CD4-positive, CD25-positive, alpha-beta regulatory T cell (primary cell): Measurements from ENCODE around the gene FGF5. TPM values are rescaled to one million over a fixed set of nuclear protein-coding genes. Genes with fewer than 3 reads are reported as not detected.
A peak's percentile ranks its signal among the peaks of the same experiment; 100 is the strongest.

Experiments
- ATAC-seq, 2 donors: fragments of 150-1000 bp; cut with Tn5 transposase; one replicate each; pipeline ENCODE4 v1.10.0; 2021; ENCODE audit warnings: low read depth in 2 of 2, moderate number of reproducible peaks in 2 of 2, moderate library complexity in 1 of 2
- DNase-seq, 3 donors: peaks; one replicate each; pipeline versions ENCODE4 v3.0.0 to v3.0.0-alpha.2; 2012 to 2022; ENCODE audit warnings: mixed read lengths in 1 of 3
- H3K27ac ChIP-seq: one replicate; pipeline ENCODE4 v1.7.0; 2013; ENCODE audit warnings: mild to moderate bottlenecking, low read length; ENCODE audit not compliant: insufficient read depth, poor library complexity, severe bottlenecking
- H3K27me3 ChIP-seq: one replicate; pipeline ENCODE4 v1.7.0; 2013; ENCODE audit warnings: low read length; ENCODE audit not compliant: control insufficient read depth, insufficient read depth
- H3K36me3 ChIP-seq: one replicate; pipeline ENCODE4 v1.7.0; 2013; ENCODE audit warnings: mild to moderate bottlenecking, low read length, moderate library complexity; ENCODE audit not compliant: control insufficient read depth, insufficient read depth
- H3K4me1 ChIP-seq: 2 replicates; pipeline ENCODE4 v1.7.0; 2013; ENCODE audit warnings: mild to moderate bottlenecking, low read length; ENCODE audit not compliant: insufficient read depth, control insufficient read depth, poor library complexity, severe bottlenecking
- H3K4me3 ChIP-seq: one replicate; pipeline ENCODE4 v1.7.0; 2013; ENCODE audit warnings: low read depth, mild to moderate bottlenecking, low read length, moderate library complexity
- H3K9me3 ChIP-seq, 2 experiments: 1 replicate in 1 of 2; 2 replicates in 1 of 2; pipeline ENCODE4 v1.7.0; 2013; ENCODE audit warnings: low read length in 2 of 2, mild to moderate bottlenecking in 1 of 2, moderate library complexity in 1 of 2; ENCODE audit not compliant: control insufficient read depth in 2 of 2
- H3K27ac Mint-ChIP-seq, 3 donors: one replicate each; pipeline ENCODE4 v1.8.0; 2020 to 2022; ENCODE audit warnings: mild to moderate bottlenecking in 3 of 3, mixed read lengths in 3 of 3, moderate library complexity in 2 of 3
- H3K27me3 Mint-ChIP-seq: one replicate; pipeline ENCODE4 v1.8.0; 2022; ENCODE audit warnings: mild to moderate bottlenecking, mixed read lengths
- H3K36me3 Mint-ChIP-seq: one replicate; pipeline ENCODE4 v1.8.0; 2020; ENCODE audit warnings: mixed read lengths
- H3K4me1 Mint-ChIP-seq, 4 donors: one replicate each; pipeline ENCODE4 v1.8.0; 2020 to 2022; ENCODE audit warnings: mixed read lengths in 4 of 4, mild to moderate bottlenecking in 1 of 4
- H3K4me3 Mint-ChIP-seq, 4 donors: one replicate each; pipeline ENCODE4 v1.8.0; 2020 to 2022; ENCODE audit warnings: mild to moderate bottlenecking in 4 of 4, mixed read lengths in 4 of 4, moderate library complexity in 3 of 4
- H3K9me3 Mint-ChIP-seq, 7 donors: one replicate each; pipeline ENCODE4 v1.8.0; 2020 to 2022; ENCODE audit warnings: mixed read lengths in 7 of 7, mild to moderate bottlenecking in 3 of 7, moderate library complexity in 2 of 7
- polyA plus RNA-seq, 4 donors: library from polyadenylated mRNA; unstranded; fragments of 300-500 nt; fragmentation: Illumina TruSeq; gene quantifications; one replicate each; pipeline ENCODE4 v1.2.3, GENCODE V29; 2021
- total RNA-seq: library from RNA; stranded (reverse); gene quantifications from one replicate; pipeline ENCODE4 v1.2.3, GENCODE V29; 2022

FGF5 gene
- total RNA-seq (not detected), polyA plus RNA-seq (not detected)

- no peaks in the 10 kb centered on the region for H3K36me3 Mint-ChIP-seq
- DNase-seq: peak in 1 of 3 donors; percentile 5
- peak within 1 kb of the TSS in 2 of 4 donors; percentile 52 to 75 for H3K4me3 Mint-ChIP-seq
- H3K27ac Mint-ChIP-seq: no peak within 1 kb of the TSS
- peaks cover 0 to 3% (median 0%) of the 10 kb centered on the region in 7 donors for H3K9me3 Mint-ChIP-seq
- H3K4me1 Mint-ChIP-seq: peaks cover 4 to 38% (median 15%) of the 10 kb centered on the region in 4 donors
- H3K27me3 ChIP-seq: peaks cover 55% of the 10 kb centered on the region
- no peak within 1 kb of the TSS for H3K4me3 ChIP-seq
- no peak within 1 kb of the TSS for H3K27ac ChIP-seq
- no peaks in the 10 kb centered on the region for H3K36me3 ChIP-seq
- ATAC-seq: peak in 1 of 2 donors; percentile 18
- H3K4me1 ChIP-seq: peaks cover 6% of the 10 kb centered on the region
- H3K9me3 ChIP-seq: no peaks in the 10 kb centered on the region
- H3K27me3 Mint-ChIP-seq: peaks cover 73% of the 10 kb centered on the region
Observed at GRCh38 chr4:80266253-80266901, at the start of gene FGF5. FGF5 (plus strand) TSS chr4:80266664; CDS start chr4:80266825, 161 bp downstream.

GRCh38 chr4:80219301-80220025, 47.0 kb upstream of the FGF5 start:
- Histone ChIP-seq H3K27me3 (peaks cover 51% of the 10 kb centered on the region), H3K9me3 (no peaks in the 10 kb centered on the region), H3K4me1 (no peaks in the 10 kb centered on the region), H3K36me3 (no peaks in the 10 kb centered on the region), H3K27ac (no peak overlapping the region), H3K4me3 (no peak overlapping the region)
- no peaks in the 10 kb centered on the region for H3K36me3 Mint-ChIP-seq
- H3K27me3 Mint-ChIP-seq: peaks cover 56% of the 10 kb centered on the region
- no peak overlapping the region for H3K27ac Mint-ChIP-seq
- H3K9me3 Mint-ChIP-seq: no peaks in the 10 kb centered on the region
- H3K4me1 Mint-ChIP-seq: peaks cover 0 to 6% (median under 1%) of the 10 kb centered on the region in 4 donors
- H3K4me3 Mint-ChIP-seq: no peak overlapping the region
- ATAC-seq: no peak
- no peak for DNase-seq

GRCh38 chr4:80220711-80221110, 45.8 kb upstream of the FGF5 start:
- Mint-ChIP-seq H3K9me3 (no peaks in the 10 kb centered on the region), H3K36me3 (no peaks in the 10 kb centered on the region), H3K4me1 (no peaks in the 10 kb centered on the region), H3K27ac (no peak overlapping the region), H3K27me3 (peaks cover 58% of the 10 kb centered on the region), H3K4me3 (no peak overlapping the region)
- DNase-seq (no peak), ATAC-seq (no peak)
- no peaks in the 10 kb centered on the region for H3K4me1 ChIP-seq
- no peaks in the 10 kb centered on the region for H3K9me3 ChIP-seq
- no peak overlapping the region for H3K4me3 ChIP-seq
- H3K27me3 ChIP-seq: peaks cover 61% of the 10 kb centered on the region
- no peak overlapping the region for H3K27ac ChIP-seq
- no peaks in the 10 kb centered on the region for H3K36me3 ChIP-seq

- Histone ChIP-seq H3K36me3 (no peaks in the 10 kb centered on the region), H3K27me3 (peaks cover 63% of the 10 kb centered on the region), H3K27ac (no peak overlapping the region), H3K4me1 (no peaks in the 10 kb centered on the region), H3K4me3 (no peak overlapping the region), H3K9me3 (no peaks in the 10 kb centered on the region)
- no peak overlapping the region for H3K4me3 Mint-ChIP-seq
- H3K36me3 Mint-ChIP-seq: no peaks in the 10 kb centered on the region
- no peak for ATAC-seq
- no peaks in the 10 kb centered on the region for H3K4me1 Mint-ChIP-seq
- H3K27me3 Mint-ChIP-seq: peaks cover 57% of the 10 kb centered on the region
- H3K27ac Mint-ChIP-seq: no peak overlapping the region
- no peaks in the 10 kb centered on the region for H3K9me3 Mint-ChIP-seq
- DNase-seq: no peak
Observed at GRCh38 chr4:80221161-80221560, 45.3 kb upstream of the FGF5 start.

GRCh38 chr4:80225595-80225994, 40.9 kb upstream of the FGF5 start:
- H3K27ac Mint-ChIP-seq: no peak overlapping the region
- ATAC-seq (no peak), DNase-seq (no peak)
- no peaks in the 10 kb centered on the region for H3K36me3 Mint-ChIP-seq
- H3K9me3 ChIP-seq: no peaks in the 10 kb centered on the region
- peaks cover 44% of the 10 kb centered on the region for H3K27me3 ChIP-seq
- no peaks in the 10 kb centered on the region for H3K4me1 ChIP-seq
- no peaks in the 10 kb centered on the region for H3K36me3 ChIP-seq
- no peak overlapping the region for H3K27ac ChIP-seq
- no peaks in the 10 kb centered on the region for H3K9me3 Mint-ChIP-seq
- peaks cover 57% of the 10 kb centered on the region for H3K27me3 Mint-ChIP-seq
- H3K4me3 ChIP-seq: no peak overlapping the region
- H3K4me3 Mint-ChIP-seq: no peak overlapping the region
- H3K4me1 Mint-ChIP-seq: no peaks in the 10 kb centered on the region

GRCh38 chr4:80226094-80226493, 40.4 kb upstream of the FGF5 start:
- Mint-ChIP-seq H3K27ac (no peak overlapping the region), H3K9me3 (no peaks in the 10 kb centered on the region), H3K4me1 (no peaks in the 10 kb centered on the region), H3K36me3 (no peaks in the 10 kb centered on the region), H3K27me3 (peaks cover 57% of the 10 kb centered on the region), H3K4me3 (no peak overlapping the region)
- no peaks in the 10 kb centered on the region for H3K9me3 ChIP-seq
- no peak overlapping the region for H3K4me3 ChIP-seq
- no peak for DNase-seq
- no peak for ATAC-seq
- H3K36me3 ChIP-seq: no peaks in the 10 kb centered on the region
- no peak overlapping the region for H3K27ac ChIP-seq
- H3K4me1 ChIP-seq: no peaks in the 10 kb centered on the region
- H3K27me3 ChIP-seq: peaks cover 43% of the 10 kb centered on the region

GRCh38 chr4:80228460-80228859, 38.0 kb upstream of the FGF5 start:
- Histone ChIP-seq H3K36me3 (no peaks in the 10 kb centered on the region), H3K4me3 (no peak overlapping the region), H3K27ac (no peak overlapping the region), H3K9me3 (no peaks in the 10 kb centered on the region), H3K4me1 (no peaks in the 10 kb centered on the region), H3K27me3 (peaks cover 42% of the 10 kb centered on the region)
- no peak overlapping the region for H3K4me3 Mint-ChIP-seq
- ATAC-seq: no peak
- H3K4me1 Mint-ChIP-seq: no peaks in the 10 kb centered on the region
- no peaks in the 10 kb centered on the region for H3K9me3 Mint-ChIP-seq
- H3K27me3 Mint-ChIP-seq: peaks cover 62% of the 10 kb centered on the region
- no peaks in the 10 kb centered on the region for H3K36me3 Mint-ChIP-seq
- no peak for DNase-seq
- H3K27ac Mint-ChIP-seq: no peak overlapping the region

GRCh38 chr4:80229128-80229527, 37.3 kb upstream of the FGF5 start:
- Mint-ChIP-seq H3K27ac (no peak overlapping the region), H3K4me1 (no peaks in the 10 kb centered on the region), H3K4me3 (no peak overlapping the region), H3K27me3 (peaks cover 63% of the 10 kb centered on the region), H3K36me3 (no peaks in the 10 kb centered on the region), H3K9me3 (no peaks in the 10 kb centered on the region)
- Histone ChIP-seq H3K4me1 (no peaks in the 10 kb centered on the region), H3K9me3 (no peaks in the 10 kb centered on the region), H3K27me3 (peaks cover 43% of the 10 kb centered on the region), H3K4me3 (no peak overlapping the region), H3K27ac (no peak overlapping the region), H3K36me3 (no peaks in the 10 kb centered on the region)
- DNase-seq: no peak
- no peak for ATAC-seq
